GM19455 (cell line): Measurements from ENCODE around the gene DNAAF5.
"Not testable (repeated sequence)": the region's sequence is repeated elsewhere in the genome, so short reads cannot be mapped to it uniquely, and the experiment has no call there.

Experiments
- ATAC-seq: cut with Tn5 transposase; IDR thresholded peaks from one replicate; pipeline ENCODE4 v1.9.1; 2021; ENCODE audit not compliant: unreplicated experiment

Gene DNAAF5

DNA sequence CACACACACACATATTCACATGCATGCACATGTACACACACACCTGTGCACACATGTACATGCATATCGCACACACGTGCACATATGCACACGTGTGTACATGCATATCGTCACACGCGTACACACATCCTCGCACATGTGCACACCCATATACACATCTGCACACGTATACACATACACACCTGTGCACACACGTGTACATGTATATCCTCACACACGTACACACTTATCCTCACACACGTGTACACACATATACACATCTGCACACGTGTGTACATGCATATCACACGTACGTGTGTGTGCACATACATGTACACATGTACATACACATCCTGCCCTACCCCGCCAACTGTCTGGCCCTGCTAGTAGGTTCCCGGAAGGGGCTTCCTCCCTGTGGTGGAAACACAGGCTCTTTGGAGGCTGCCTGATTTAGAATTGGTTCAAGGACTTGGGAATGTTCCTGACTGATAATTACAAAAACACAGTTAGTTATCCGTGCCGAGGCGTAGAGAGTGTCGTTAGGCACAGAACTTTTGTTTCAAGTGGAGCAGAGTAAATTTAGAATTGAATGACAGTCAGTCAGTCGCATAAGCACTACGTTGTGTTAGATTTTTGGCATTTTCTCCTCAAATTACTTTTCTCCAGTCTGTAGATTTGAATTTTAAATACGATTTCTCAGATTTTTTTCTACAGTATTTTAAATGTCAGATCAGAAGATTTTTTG is 19.1 kb downstream of the DNAAF5 start:
- no peak for ATAC-seq

DNA sequence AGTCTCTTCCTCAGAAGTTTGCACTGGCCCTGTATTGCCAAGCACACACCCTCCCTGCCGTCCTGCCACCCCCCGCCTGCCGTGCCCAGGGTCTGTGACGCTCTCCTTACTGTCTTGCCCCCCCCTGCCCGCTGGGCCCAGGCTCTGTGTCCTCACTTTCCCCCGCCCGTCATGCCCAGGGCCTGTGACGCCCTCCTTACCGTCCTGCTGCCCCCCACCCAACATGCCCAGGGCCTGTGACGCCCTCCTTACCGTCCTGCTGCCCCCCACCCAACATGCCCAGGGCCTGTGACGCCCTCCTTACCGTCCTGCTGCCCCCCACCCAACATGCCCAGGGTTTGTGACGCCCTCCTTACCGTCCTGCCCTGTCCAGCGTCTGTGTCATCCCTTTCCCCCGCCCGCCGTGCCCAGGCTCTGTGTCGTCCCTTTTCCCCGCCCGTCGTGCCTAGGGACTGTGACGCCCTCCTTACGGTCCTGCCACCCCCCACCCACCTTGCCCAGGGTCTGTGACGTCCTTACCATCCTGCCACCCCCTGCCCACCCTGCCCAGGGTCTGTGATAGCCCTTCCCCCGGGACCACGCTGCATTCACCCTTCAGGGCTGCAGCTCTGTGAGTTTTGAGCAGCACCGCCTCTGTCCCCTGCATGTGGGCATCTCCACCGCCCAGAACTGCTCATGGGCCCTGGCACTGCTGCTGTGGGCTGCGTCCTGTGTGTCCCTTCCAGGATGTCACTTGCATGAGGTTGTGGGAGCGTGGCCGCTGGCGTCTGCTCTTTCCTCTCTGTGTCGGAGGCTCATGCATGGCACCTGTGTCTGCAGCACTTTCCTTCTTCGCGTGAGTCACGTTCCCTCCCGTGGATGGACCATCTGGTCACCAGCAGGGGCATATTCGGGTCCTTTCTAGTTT is 19.9 kb downstream of the DNAAF5 start:
- no peak for ATAC-seq

DNA sequence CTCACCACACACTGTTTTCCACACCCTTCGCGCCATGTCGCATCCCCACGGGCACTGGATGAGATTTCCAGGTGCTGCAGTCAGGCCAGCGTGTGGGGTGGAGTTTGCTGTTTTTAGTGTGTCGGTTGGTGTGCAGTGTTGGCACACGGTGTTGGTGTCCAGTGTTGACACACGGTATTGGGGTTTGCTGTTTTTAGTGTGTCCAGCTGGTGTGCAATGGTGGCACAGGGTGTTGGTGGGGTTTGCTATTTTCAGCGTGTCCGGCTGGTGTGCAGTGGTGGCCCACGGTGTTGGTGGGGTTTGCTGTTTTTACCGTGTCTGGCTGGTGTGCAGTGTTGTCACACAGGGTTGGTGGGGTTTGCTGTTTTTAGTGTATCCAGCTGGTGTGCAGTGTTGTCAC is 20.7 kb downstream of the DNAAF5 start:
- ATAC-seq, result no peak

DNA sequence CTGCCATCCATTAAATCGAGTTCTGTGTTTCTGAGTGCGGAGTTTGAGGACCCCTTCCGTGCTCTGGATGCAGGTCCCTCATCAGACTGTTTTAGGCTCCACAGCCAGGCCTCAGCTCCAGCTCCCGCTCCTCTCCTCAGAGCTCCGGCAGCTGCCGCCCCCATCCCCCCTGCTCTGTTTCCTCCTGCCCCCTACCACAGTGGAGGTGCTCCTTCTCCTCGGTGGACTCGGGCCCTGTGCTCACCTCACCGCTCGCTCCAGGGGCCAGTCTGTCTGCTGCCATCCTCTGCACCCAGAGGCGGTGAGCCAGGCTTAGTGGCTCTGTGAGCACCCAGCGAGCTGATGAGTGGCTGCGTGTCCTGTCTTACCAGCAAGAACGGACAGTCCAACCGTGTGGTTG is 21.9 kb downstream of the DNAAF5 start:
- no peak for ATAC-seq

DNA sequence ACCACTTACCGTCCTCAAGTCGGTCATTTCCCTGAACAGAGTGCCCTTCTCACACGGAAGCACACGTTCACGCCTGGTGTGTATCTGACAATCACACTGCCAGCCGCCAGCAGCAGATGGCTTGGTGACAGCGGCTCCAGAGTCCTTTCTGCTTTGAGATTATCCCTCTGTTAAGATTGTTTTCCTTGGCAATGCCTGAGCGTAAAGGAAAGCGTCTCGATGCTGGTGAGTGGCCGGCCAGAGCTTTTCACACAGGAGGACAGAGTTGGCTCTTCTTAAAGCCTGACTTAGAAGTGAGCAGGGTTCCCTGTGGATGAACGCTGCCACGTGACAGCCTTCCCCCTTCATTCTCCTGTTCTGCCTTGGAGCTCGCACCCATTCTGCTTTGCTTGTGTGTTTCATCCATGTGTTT is 22.6 kb downstream of the DNAAF5 start:
- ATAC-seq, result no peak

DNA sequence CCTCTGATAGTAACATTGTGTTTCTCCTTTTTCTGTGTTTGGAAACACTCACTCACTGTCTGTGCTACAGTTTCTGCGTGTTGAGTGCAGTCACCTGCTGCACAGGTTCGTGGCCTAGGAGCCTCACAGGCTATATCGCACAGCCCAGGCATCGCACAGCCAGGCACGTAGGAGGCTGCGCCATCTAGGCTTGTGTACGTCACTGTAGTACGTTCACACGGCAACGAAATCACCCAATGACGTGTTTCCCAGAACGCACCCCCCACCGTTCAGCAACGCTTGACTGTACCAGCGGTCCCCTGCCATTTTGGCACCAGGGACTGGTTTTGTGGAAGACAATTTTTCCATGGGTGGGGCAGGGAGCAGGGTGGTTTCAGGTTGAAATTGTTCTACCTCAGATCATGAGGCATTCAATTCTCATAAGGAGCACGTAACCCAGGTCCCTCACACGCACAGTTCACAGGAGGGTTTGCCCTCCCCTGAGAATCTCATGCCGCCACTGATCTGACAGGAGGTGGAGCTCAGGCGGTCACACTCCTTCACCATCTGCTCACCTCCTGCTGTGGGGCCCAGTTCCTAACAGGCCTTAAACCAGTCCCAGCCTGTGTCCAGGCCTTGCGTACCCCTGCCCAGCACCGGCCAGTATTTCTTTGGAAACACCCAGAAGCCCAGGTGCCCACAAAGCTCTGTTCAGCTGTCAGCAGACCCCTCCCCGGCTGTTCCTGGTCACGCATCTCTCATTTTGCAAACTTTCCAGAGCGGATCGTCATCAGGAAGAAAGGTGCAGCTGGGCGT is 23.8 kb downstream of the DNAAF5 start:
- no peak for ATAC-seq

DNA sequence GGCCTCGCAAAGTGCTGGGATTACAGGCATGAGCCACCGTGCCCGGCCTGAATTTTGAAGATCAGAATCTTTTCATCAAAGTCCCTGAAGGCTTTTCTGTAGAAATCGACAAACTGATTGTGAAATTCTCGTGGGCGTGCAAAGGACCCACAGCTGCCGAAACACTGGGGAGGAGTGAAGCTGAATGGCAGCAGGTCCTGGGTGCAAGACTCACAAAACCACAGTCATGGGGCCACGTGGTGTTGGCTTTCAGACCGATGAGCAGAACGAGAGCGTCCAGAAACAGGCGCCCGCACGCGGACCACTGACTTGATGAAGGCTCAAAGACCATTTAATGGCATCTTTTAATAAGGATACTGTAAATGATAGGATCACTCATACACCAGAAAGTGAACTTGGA is 25.3 kb downstream of the DNAAF5 start:
- ATAC-seq, result no peak

DNA sequence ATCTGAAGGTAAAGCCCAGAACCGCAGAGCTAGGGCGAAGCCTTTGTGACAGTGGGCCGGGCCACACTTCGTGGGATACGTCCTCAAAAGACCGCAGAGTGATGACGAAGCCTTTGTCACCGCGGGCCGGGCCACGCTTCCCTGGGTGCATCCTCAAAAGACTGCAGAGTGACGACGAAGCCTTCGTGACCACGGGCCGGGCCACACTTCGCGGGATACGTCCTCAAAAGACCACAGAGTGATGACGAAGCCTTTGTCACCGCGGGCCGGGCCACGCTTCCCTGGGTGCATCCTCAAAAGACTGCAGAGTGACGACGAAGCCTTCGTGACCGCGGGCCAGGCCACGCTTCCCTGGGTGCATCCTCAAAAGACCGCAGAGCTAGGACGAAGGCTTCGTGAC is 25.8 kb downstream of the DNAAF5 start:
- ATAC-seq, result not testable (repeated sequence)

DNA sequence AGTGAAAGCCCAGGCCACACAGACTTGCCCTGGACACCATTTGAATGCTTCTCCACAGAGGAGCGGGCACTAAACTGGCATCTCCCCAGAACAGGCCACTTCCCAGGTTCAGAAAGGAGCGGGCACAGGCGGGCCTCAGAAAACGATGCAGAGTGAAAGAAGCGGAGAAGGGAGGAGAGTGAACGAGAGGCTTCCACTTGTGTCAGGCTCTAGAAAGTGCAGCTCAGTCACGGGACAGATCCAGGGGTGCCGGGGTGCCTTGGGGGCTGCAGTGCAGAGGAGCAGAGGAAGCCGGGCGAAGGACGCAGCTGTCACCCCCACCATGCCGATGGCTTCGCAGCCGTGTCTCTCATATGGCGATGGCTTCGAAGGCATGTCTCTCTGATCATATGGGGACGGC is 26.7 kb downstream of the DNAAF5 start:
- no peak for ATAC-seq

DNA sequence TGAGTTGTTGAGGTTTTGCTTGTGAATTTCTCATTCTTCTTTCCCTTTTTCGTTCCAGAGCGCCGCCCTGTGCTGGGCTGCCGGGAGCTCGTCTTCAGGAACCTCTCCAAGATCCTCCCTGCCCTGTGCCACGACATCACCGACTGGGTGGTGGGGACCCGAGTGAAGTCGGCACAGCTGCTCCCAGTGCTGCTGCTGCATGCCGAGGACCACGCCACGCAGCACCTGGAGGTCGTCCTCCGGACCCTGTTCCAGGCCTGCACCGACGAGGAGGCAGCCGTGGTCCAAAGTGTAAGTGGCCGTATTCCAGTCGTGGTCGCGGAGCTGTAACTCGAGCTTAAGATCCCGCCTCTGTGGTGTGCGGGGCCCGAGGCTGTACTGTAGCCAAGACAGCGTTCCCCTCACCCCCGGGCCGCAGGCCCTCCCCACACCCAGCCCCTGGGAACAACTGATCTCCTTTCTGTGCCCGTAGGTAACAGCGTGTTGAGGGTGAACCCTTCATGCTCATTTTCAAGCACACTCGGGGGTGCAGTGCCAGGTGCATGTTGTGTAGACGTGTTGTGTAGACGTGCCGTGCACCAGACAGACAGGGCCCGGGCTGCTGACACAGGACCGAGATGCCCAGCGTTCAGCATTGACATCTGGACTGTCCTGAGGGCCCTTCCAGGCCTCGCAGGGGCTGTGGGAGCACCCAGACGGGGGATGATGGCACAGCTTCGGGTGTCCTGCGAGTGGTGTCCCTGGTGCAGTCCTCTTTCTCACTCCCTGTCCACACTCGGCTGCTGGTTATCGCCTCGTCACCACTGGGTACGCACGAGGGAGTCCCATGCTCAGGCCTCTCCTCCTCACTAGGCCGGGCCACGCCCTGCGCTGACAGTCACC is 28.3 kb downstream of the DNAAF5 start:
- ATAC-seq, result no peak

DNA sequence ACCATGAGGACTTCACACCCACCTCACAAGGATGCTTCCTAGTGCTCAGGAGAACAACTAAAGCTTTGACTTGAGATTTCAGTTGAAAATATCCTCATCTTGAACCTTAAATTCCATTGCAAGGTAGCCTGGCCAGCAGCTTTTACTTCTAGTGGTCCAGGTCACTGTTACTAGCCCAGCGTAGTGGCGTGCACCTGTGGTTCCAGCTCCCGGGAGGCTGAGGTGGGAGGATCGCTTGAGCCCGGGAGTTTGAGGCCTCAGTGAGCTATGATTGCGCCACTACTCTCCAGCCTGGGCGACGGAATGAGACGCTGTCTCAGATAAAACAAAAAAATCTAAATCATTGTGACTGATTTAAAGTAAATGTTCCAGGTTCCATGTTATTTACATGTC is 28.9 kb downstream of the DNAAF5 start:
- no peak for ATAC-seq

DNA sequence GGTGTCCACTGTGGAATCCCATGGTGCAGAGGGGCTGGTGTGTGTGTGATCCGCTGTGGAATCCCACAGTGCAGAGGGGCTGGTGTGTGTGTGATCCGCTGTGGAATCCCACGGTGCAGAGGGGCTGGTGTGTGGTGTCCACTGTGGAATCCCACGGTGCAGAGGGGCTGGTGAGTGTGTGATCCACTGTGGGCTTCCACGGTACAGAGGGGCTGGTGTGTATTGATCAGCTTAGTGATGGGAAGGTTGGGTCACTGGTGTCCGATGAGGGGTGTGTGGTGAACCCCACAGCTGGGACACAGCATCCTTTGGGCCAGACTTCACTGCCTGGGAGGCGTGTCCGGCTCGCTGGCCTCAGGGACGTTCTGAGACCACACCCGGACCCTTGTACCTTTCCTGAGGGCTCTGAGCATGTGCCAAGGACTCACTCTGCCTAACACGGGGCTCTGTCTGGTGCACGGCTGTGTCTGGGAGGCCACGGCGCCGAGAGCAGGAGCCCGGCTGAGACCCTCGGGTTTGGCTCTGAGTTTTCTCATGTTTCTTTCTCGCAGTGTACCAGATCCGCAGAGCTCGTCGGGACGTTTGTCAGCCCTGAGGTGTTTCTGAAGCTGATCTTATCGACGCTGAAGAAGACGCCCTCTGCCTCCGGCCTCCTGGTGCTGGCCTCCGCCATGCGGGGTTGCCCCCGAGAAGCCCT is 29.9 kb downstream of the DNAAF5 start:
- ATAC-seq, result no peak

DNA sequence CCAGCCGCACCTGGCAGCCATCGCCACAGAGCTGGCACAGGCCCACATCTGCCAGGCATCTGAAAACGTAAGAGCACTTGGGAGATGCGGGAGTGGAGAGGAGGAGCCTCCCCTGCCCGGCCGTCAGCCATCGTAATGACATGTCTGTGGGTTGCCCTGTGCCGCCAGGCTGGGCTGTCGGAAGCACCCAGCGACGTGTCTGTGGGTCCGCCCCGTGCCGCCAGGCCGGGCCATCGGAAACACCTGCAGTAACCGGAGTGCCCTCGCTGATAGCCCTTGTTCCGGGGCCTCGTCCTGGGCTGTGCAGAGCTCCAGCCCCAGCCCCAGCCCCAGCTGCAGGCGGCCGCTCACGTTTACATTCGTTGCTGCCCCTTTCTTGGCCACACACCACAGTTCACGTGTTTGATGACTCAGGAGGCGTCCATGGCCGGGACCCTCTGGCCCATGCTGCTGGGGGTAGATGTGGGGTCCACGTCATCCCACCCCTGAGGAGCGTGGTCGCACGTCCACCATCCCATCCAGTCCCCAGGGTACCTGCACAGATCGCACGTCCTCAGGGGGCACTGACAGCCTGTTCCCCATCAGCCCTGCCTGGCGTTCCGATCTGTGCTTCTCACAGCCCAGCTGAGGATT is 30.5 kb downstream of the DNAAF5 start:
- ATAC-seq, result no peak

DNA sequence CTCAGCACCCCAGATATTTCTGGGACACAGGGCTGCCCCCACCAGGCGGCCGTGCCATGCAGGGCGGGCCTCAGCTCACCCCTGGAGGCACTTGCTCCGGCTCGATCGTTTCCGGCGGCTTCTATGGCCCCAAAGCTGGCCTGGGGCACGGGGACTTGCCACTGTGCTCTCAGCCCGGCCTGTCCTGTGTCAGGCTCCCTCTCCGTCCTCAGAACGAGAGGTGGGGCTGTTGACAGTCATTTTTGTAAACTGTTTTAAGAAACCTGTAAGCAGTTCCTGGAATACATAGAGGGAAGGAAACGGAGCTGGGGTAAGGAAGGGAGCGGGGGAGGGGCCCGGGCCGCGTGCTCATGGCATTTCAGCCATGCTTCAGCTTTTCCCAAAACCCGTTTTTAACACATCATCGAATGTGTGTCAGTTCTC is 31.3 kb downstream of the DNAAF5 start:
- ATAC-seq, result no peak

DNA sequence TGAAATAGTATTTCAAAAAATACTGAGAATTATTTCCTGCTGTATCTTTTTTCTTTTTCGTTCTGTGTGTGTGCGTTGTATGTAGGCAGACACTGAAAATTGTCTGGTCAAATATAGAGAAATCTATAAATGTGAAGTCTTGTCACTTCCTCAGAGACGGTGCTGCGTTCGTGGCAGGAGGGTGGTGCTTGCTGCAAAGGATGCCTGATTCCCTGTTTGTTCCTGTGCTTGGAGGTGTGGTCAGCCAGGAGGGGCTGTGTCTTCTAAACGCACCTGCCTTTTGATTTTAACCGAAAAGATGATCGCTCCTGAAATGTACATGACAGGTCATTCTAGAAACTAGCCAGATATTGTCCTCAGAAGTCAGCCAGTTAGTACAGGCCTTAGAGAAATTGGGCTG is 33.1 kb downstream of the DNAAF5 start:
- ATAC-seq, result no peak

DNA sequence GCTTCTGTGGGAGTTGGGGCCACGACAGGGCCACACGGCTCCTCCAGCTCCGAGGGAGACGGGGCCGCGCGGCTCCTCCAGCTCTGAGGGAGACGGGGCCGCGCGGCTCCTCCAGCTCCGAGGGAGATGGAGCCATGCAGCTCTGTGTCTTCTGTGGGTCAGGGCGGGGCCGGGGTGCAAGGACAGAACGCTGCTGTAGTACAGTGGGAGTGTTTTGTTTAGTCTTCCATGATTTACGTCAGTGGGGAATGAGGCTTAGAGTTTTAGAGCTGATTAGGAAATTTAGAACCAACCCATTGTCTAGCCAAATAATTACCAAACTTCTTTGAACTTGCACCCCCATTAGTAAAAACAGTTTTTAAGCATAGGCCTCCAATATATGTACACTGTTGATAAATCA is 33.5 kb downstream of the DNAAF5 start:
- ATAC-seq, result no peak

DNA sequence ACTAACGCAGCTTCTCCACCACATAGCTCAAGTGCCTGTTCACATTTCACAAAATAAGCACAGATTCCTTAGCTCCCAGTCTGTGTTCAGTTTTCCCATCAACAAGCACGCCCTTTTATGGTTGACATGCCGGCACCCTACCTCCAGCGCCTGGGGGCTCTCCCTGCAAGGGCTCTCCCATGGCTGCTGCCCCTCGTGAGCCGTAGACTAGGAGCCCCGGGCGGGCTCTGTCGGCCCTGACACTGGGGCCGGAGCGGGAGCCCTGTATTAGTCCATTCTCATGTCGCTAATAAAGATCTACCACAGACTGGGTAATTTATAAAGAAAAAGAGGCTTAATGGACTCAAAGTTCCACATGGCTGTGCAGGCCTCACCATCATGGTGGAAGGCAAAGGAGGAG is 34.6 kb downstream of the DNAAF5 start:
- no peak for ATAC-seq

DNA sequence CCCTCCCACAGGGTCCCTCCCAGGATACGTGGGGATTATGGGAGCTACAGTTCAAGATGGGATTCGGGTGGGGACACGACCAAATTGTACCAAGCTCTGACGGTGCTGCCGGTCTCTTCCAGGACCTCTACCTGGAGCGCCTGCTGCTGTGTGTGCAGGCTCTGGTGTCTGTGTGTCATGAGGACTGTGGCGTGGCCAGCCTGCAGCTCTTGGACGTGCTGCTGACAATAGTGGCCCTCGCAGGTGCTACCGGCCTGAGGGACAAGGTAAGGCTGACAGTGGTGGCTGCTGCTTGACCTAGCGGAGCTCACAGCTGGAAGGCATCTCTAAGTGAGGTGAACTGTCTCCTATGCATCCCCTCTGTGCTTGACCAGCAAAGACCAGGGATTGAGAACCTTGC is 35.1 kb downstream of the DNAAF5 start:
- no peak for ATAC-seq

DNA sequence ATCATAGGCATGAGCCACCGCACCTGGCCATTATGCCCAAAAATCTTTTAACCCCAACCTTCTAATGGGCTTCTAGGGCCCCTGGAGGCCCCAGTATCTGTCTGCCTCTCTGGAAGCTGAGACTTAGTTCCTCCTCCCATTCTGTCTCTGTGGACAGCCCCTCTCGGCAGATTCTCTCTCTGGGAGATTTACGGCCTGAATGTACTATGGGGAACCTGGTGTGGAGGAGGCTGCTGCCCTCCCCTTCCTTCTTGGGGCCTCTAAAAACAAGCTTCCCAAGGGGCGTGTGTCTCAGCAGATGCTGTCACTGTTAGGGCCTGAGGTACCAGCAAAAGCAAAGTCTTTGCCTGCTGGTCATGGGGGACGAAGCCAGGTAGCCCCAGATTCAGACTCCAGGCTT is 36.4 kb downstream of the DNAAF5 start:
- ATAC-seq, result no peak

DNA sequence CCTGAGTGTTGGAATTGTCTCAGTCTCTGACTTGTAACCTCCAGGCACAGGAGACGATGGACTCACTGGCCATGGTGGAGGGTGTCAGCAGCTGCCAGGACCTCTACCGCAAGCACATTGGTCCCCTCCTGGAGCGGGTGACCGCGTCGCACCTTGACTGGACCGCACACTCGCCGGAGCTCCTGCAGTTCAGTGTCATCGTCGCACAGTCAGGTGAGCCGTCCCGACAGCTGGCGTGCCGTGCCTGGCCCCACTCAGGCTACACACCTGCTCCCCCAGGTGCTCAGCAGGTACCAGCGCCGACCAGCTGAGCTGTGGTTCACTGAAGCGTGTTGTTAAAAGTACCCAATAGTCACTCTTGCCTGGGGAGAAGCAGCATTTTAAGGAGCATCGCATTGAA is 37.3 kb downstream of the DNAAF5 start:
- ATAC-seq, result no peak
